Measurements from ENCODE around the gene SAFB. TPM values are rescaled to one million over a fixed set of nuclear protein-coding genes. Genes with fewer than 3 reads are reported as not detected.

SAFB gene
- total RNA-seq, 1 donor from 2014 or later = 87.1 TPM

- H3K4me1 ChIP-seq = peaks cover 25% of the 10 kb centered on the region
- intact Hi-C loops (cut with DNase I) = no loop called here
- H3K27me3 ChIP-seq (ENCODE audit: low read depth) = no peaks in the 10 kb centered on the region
- ATAC-seq (peak; percentile 82 to 87), DNase-seq (peak; percentile 99)
- peaks cover 39% of the 10 kb centered on the region for H3K36me3 ChIP-seq
- peak within 1 kb of the TSS; percentile 91 for H3K27ac ChIP-seq
- TF ChIP-seq, protein P1, sequence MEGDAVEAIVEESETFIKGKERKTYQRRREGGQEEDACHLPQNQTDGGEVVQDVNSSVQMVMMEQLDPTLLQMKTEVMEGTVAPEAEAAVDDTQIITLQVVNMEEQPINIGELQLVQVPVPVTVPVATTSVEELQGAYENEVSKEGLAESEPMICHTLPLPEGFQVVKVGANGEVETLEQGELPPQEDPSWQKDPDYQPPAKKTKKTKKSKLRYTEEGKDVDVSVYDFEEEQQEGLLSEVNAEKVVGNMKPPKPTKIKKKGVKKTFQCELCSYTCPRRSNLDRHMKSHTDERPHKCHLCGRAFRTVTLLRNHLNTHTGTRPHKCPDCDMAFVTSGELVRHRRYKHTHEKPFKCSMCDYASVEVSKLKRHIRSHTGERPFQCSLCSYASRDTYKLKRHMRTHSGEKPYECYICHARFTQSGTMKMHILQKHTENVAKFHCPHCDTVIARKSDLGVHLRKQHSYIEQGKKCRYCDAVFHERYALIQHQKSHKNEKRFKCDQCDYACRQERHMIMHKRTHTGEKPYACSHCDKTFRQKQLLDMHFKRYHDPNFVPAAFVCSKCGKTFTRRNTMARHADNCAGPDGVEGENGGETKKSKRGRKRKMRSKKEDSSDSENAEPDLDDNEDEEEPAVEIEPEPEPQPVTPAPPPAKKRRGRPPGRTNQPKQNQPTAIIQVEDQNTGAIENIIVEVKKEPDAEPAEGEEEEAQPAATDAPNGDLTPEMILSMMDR (IDR thresholded peaks at IDR 0.05) = peak; percentile 98
- no peaks in the 10 kb centered on the region for H3K9me3 ChIP-seq
- H3K4me3 ChIP-seq = peak within 1 kb of the TSS; percentile 97
Observed at GRCh38 chr19:5690125-5690954, 67.5 kb downstream of the SAFB start, which contains the start of gene RPL36. RPL36 (plus strand) TSS chr19:5690295; CDS start chr19:5690508, 213 bp downstream.

GRCh38 chr19:5690955-5691821 lies 68.3 kb downstream of the SAFB start:
- no peaks in the 10 kb centered on the region for H3K9me3 ChIP-seq
- ATAC-seq = no peak
- peak overlapping the region; percentile 97 for H3K4me3 ChIP-seq
- peaks cover 25% of the 10 kb centered on the region for H3K4me1 ChIP-seq
- peak; percentile 66 for DNase-seq
- peak overlapping the region; percentile 91 for H3K27ac ChIP-seq
- TF ChIP-seq, protein P1 (IDR thresholded peaks at IDR 0.05) = no peak
- H3K27me3 ChIP-seq (ENCODE audit: low read depth) = no peaks in the 10 kb centered on the region
- peaks cover 48% of the 10 kb centered on the region for H3K36me3 ChIP-seq
- intact Hi-C loops (cut with DNase I) = no loop called here

DNA sequence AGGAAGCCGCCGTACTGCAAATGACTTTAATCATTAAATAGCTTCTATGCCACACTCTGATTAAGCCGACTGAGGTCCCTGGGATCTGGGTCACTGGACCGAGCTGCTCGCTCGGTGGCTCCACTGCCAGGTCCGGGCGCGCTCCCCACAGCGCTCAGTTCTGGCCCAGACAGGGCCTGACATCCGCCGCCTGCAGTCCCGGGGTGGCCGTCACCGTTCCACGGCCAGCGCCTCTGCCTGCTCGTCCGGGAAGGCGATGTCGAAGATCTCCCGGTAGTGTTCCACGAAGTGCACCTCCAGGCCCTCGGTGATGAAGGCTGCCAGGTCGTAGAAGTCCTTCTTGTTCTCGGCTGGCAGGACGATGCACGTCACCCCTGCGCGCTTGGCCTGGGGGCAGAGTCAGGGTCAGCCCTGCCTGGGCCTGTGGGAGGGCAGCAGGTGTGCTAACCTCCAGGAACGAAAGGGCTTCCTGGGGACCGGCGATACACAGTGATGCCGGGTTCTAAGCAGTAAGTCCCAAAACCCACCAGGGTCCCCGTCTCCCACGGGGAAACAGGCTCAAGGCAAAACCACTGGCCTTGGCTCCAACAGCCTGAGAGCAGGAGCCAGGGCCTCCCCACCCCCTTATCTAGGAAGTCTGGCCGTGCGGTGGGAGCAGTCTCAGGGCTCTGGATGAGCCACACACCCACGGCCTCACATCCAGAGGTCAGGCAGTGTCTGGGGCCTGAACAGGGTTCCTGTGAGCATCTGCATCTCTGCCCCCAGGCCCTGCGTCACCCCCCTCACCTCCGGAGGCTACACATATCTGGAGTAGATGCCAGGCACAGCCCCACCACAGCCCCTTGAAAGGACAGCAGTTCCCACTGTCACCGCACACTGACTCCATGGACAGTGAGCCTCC lies 69.2 kb downstream of the SAFB start:
- intact Hi-C loops (cut with DNase I) = no loop called here
- no peaks in the 10 kb centered on the region for H3K27me3 ChIP-seq (ENCODE audit: low read depth)
- DNase-seq = peak; percentile 46
- peak overlapping the region; percentile 97 for H3K4me3 ChIP-seq
- H3K27ac ChIP-seq = peak overlapping the region; percentile 91
- peaks cover 22% of the 10 kb centered on the region for H3K4me1 ChIP-seq
- TF ChIP-seq, protein P1 (IDR thresholded peaks at IDR 0.05) = no peak
- peaks cover 57% of the 10 kb centered on the region for H3K36me3 ChIP-seq
- H3K9me3 ChIP-seq = no peaks in the 10 kb centered on the region
- ATAC-seq = no peak

- intact Hi-C loops (cut with DNase I) = no loop called here
- Histone ChIP-seq H3K27ac (no peak overlapping the region), H3K4me1 (peaks cover 17% of the 10 kb centered on the region), H3K9me3 (no peaks in the 10 kb centered on the region), H3K27me3 (ENCODE audit: low read depth) (no peaks in the 10 kb centered on the region), H3K4me3 (no peak overlapping the region), H3K36me3 (peaks cover 60% of the 10 kb centered on the region)
- DNase-seq = no peak
- TF ChIP-seq, protein P1 (IDR thresholded peaks at IDR 0.05) = no peak
- no peak for ATAC-seq
Observed at GRCh38 chr19:5692723-5693194, 69.9 kb downstream of the SAFB start.

Data from lower lobe of right lung (tissue), 2 donors.